MM.1S (cell line): ENCODE data around the gene NCAPD3.

Source experiments
- CTCF ChIP-seq: fragments of 300-600 bp; sonication (generic); IDR thresholded peaks from 2 replicates; pipeline ENCODE4 v1.5.1; 2016; ENCODE audit warnings: antibody characterized with exemption, low read length, mixed read lengths
- EZH2 ChIP-seq: fragments of 300-600 bp; sonication (generic); optimal IDR thresholded peaks from 2 replicates; pipeline ENCODE3; 2017; ENCODE audit warnings: low read depth, mild to moderate bottlenecking, antibody characterized with exemption, low read length, mixed read lengths
- EZH2phosphoT487 ChIP-seq: fragments of 300-600 bp; sonication (generic); IDR thresholded peaks from 2 replicates; pipeline ENCODE4 v1.6.1; 2018; ENCODE audit warnings: antibody characterized with exemption, low read length

GRCh38 chr11:134248910-134249480 is 25.2 kb upstream of the NCAPD3 start:
- TF ChIP-seq CTCF = no peak
- no peak for TF ChIP-seq EZH2
- TF ChIP-seq EZH2phosphoT487 = no peak
